HL-60 (cell line): ENCODE data around the gene SLITRK3.

Experiments
- GABPA ChIP-seq: IDR thresholded peaks from 2 replicates; pipeline ENCODE4 v1.6.1; 2012; ENCODE audit warnings: low read depth
- POLR2AphosphoS5 ChIP-seq: IDR thresholded peaks from 2 replicates; pipeline ENCODE4 v1.6.1; 2012; ENCODE audit warnings: low read depth
- TF ChIP-seq, protein P1 (sequence below): IDR thresholded peaks from one replicate; pipeline ENCODE4 v1.5.1; 2011; ENCODE audit warnings: low read length, control low read depth, inconsistent platforms; ENCODE audit not compliant: insufficient read depth
- TF ChIP-seq, protein P2 (sequence below): IDR thresholded peaks from 2 replicates; pipeline ENCODE4 v1.6.1; 2012; ENCODE audit warnings: low read depth; ENCODE audit not compliant: insufficient replicate concordance

- TF ChIP-seq, protein P1, sequence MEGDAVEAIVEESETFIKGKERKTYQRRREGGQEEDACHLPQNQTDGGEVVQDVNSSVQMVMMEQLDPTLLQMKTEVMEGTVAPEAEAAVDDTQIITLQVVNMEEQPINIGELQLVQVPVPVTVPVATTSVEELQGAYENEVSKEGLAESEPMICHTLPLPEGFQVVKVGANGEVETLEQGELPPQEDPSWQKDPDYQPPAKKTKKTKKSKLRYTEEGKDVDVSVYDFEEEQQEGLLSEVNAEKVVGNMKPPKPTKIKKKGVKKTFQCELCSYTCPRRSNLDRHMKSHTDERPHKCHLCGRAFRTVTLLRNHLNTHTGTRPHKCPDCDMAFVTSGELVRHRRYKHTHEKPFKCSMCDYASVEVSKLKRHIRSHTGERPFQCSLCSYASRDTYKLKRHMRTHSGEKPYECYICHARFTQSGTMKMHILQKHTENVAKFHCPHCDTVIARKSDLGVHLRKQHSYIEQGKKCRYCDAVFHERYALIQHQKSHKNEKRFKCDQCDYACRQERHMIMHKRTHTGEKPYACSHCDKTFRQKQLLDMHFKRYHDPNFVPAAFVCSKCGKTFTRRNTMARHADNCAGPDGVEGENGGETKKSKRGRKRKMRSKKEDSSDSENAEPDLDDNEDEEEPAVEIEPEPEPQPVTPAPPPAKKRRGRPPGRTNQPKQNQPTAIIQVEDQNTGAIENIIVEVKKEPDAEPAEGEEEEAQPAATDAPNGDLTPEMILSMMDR: no peak
- TF ChIP-seq POLR2AphosphoS5 (no peak), GABPA (no peak)
- TF ChIP-seq, protein P2, sequence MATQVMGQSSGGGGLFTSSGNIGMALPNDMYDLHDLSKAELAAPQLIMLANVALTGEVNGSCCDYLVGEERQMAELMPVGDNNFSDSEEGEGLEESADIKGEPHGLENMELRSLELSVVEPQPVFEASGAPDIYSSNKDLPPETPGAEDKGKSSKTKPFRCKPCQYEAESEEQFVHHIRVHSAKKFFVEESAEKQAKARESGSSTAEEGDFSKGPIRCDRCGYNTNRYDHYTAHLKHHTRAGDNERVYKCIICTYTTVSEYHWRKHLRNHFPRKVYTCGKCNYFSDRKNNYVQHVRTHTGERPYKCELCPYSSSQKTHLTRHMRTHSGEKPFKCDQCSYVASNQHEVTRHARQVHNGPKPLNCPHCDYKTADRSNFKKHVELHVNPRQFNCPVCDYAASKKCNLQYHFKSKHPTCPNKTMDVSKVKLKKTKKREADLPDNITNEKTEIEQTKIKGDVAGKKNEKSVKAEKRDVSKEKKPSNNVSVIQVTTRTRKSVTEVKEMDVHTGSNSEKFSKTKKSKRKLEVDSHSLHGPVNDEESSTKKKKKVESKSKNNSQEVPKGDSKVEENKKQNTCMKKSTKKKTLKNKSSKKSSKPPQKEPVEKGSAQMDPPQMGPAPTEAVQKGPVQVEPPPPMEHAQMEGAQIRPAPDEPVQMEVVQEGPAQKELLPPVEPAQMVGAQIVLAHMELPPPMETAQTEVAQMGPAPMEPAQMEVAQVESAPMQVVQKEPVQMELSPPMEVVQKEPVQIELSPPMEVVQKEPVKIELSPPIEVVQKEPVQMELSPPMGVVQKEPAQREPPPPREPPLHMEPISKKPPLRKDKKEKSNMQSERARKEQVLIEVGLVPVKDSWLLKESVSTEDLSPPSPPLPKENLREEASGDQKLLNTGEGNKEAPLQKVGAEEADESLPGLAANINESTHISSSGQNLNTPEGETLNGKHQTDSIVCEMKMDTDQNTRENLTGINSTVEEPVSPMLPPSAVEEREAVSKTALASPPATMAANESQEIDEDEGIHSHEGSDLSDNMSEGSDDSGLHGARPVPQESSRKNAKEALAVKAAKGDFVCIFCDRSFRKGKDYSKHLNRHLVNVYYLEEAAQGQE: no peak
Measured at GRCh38 chr3:165162883-165163282, 33.3 kb downstream of the SLITRK3 start.
